Erythroblast (primary cell): ENCODE measurements around the gene MAP3K19.

ENCODE experiments used
- GATA1 ChIP-seq: IDR thresholded peaks from 2 replicates; pipeline ENCODE4 v1.6.1; 2011; ENCODE audit warnings: low read depth, mild to moderate bottlenecking, control low read depth, low read length, moderate library complexity
- POLR2A ChIP-seq: IDR thresholded peaks from 2 replicates; pipeline ENCODE4 v1.6.1; 2011; ENCODE audit warnings: mild to moderate bottlenecking, low read length

GRCh38 chr2:135021618-135022017 lies 25.6 kb downstream of the MAP3K19 start:
- TF ChIP-seq POLR2A: no peak
- no peak for TF ChIP-seq GATA1
